ENCODE measurements around the gene ST6GALNAC4.
A peak's percentile ranks its signal among the peaks of the same experiment; 100 is the strongest.

The ST6GALNAC4 gene

DNA sequence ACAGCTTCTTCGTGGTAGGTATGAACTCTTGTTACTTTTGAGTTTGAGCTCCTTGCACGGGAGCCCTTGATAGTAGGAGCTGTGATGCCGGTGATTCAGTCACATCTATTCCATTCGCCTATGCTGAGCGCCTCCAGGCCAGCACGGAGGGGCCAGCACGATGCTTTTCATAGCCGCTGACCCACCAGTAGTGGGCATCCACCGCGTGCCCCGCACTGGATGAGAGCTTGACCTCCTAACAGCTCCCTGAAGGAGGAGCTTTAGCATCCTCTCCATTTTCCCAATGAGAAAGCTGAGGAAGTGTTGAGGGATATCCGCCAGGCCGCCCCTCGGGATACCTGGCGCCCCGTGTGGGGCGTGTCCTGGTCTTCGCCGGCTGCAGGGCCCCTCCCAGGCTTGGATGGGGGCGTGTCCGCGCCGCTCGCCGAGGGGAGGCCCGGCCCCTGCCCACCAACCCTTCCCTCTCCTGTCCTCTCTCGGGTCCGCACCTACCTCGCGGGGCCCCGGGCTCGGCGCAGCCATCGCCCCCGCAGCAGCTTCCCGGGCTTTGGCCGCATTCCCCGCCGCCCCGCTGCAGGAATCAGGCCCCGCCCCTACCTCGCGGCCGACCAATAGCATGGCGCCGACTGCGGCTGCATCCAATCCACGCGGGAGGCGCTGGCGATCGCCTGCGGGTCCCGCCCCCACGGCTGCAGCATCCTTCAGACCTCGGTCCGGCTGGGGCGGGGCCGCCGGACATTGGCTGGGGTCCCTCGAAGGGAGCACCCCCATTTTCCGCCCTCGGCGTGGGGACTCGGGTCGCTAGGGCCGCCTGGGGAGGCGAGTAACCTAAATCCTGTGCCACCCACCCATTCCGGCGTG is 13.6 kb upstream of the ST6GALNAC4 start, which contains the start of gene PIP5KL1:
Gene PIP5KL1, minus strand, starts transcription at position 547 of the 861 bp plus-strand sequence. Its CDS starts 25 bp downstream, at position 522.
- Histone ChIP-seq H2AFZ (ENCODE audit: low read depth, low read length) (peak within 1 kb of the TSS; percentile 27; the same call in 1 of the 2 replicates), H3K4me1 (ENCODE audit: low read length) (peaks cover 21% of the 10 kb centered on the region), H3K9ac (ENCODE audit: low read length) (peak within 1 kb of the TSS; percentile 34; the same call in 1 of the 2 replicates), H3K4me2 (ENCODE audit: low read length) (peak within 1 kb of the TSS; percentile 96), H4K20me1 (ENCODE audit: insufficient read depth, low read length) (0 out of 2 replicates have a peak, but pooled peaks cover 4% of the 10 kb centered on the region), H3K27me3 (ENCODE audit: low read depth, low read length) (peaks cover 40% of the 10 kb centered on the region), H3K9me3 (ENCODE audit: insufficient read depth, low read length) (no peaks in the 10 kb centered on the region), H3K79me2 (ENCODE audit: low read length) (peaks cover under 1% of the 10 kb centered on the region; the same call in 1 of the 2 replicates), H3K4me3 (ENCODE audit: low read length) (peak within 1 kb of the TSS; percentile 77), H3K36me3 (replicated peaks; ENCODE audit: low read depth, low read length) (no peaks in the 10 kb centered on the region), H3K27ac (ENCODE audit: low read length) (no peak within 1 kb of the TSS)
- no peak for TF ChIP-seq EZH2phosphoT487 (IDR thresholded peaks at IDR 0.05; ENCODE audit: low read depth)
- TF ChIP-seq, protein P1, sequence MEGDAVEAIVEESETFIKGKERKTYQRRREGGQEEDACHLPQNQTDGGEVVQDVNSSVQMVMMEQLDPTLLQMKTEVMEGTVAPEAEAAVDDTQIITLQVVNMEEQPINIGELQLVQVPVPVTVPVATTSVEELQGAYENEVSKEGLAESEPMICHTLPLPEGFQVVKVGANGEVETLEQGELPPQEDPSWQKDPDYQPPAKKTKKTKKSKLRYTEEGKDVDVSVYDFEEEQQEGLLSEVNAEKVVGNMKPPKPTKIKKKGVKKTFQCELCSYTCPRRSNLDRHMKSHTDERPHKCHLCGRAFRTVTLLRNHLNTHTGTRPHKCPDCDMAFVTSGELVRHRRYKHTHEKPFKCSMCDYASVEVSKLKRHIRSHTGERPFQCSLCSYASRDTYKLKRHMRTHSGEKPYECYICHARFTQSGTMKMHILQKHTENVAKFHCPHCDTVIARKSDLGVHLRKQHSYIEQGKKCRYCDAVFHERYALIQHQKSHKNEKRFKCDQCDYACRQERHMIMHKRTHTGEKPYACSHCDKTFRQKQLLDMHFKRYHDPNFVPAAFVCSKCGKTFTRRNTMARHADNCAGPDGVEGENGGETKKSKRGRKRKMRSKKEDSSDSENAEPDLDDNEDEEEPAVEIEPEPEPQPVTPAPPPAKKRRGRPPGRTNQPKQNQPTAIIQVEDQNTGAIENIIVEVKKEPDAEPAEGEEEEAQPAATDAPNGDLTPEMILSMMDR (IDR thresholded peaks at IDR 0.05; ENCODE audit: low read depth, low read length), result no peak

DNA sequence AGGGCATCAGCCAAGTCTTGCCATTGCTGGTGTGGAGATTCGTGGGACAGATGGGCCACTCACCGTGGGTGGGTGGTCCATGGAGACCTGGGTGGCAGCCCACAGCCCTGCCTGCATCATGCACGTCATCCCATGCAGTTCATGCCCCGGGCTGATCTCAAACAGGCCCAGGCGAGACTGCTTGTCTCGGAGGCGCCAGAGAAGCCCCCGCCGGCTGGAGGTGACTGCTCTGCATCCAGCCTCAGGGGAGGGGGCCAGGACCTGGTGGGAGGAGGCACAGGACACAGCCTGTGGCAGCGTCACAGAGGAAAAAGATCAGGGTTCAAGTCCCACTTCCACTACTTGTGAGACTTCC is 12.8 kb upstream of the ST6GALNAC4 start:
- no peak overlapping the region for H3K9ac ChIP-seq (ENCODE audit: low read length)
- H2AFZ ChIP-seq (ENCODE audit: low read depth, low read length), result no peak overlapping the region
- no peak overlapping the region for H3K4me2 ChIP-seq (ENCODE audit: low read length)
- H3K4me1 ChIP-seq (ENCODE audit: low read length), result peaks cover 21% of the 10 kb centered on the region
- H3K27me3 ChIP-seq (ENCODE audit: low read depth, low read length), result peaks cover 40% of the 10 kb centered on the region
- H3K4me3 ChIP-seq (ENCODE audit: low read length), result no peak overlapping the region
- 0 out of 2 replicates have a peak, but pooled peaks cover 4% of the 10 kb centered on the region for H4K20me1 ChIP-seq (ENCODE audit: insufficient read depth, low read length)
- no peaks in the 10 kb centered on the region for H3K36me3 ChIP-seq (replicated peaks; ENCODE audit: low read depth, low read length)
- H3K79me2 ChIP-seq (ENCODE audit: low read length), result no peaks in the 10 kb centered on the region
- no peaks in the 10 kb centered on the region for H3K9me3 ChIP-seq (ENCODE audit: insufficient read depth, low read length)
- TF ChIP-seq, protein P1 (IDR thresholded peaks at IDR 0.05; ENCODE audit: low read depth, low read length), result no peak
- no peak for TF ChIP-seq EZH2phosphoT487 (IDR thresholded peaks at IDR 0.05; ENCODE audit: low read depth)
- no peak overlapping the region for H3K27ac ChIP-seq (ENCODE audit: low read length)

- H3K79me2 ChIP-seq (ENCODE audit: low read length), result no peaks in the 10 kb centered on the region
- H2AFZ ChIP-seq (ENCODE audit: low read depth, low read length), result no peak overlapping the region
- H3K9ac ChIP-seq (ENCODE audit: low read length), result no peak overlapping the region
- H3K27ac ChIP-seq (ENCODE audit: low read length), result no peak overlapping the region
- 0 out of 2 replicates have a peak, but pooled peaks cover 4% of the 10 kb centered on the region for H4K20me1 ChIP-seq (ENCODE audit: insufficient read depth, low read length)
- no peaks in the 10 kb centered on the region for H3K36me3 ChIP-seq (replicated peaks; ENCODE audit: low read depth, low read length)
- H3K4me1 ChIP-seq (ENCODE audit: low read length), result peaks cover 21% of the 10 kb centered on the region
- H3K4me2 ChIP-seq (ENCODE audit: low read length), result no peak overlapping the region
- no peak overlapping the region for H3K4me3 ChIP-seq (ENCODE audit: low read length)
- no peak for TF ChIP-seq EZH2phosphoT487 (IDR thresholded peaks at IDR 0.05; ENCODE audit: low read depth)
- TF ChIP-seq, protein P1 (IDR thresholded peaks at IDR 0.05; ENCODE audit: low read depth, low read length), result no peak
- no peaks in the 10 kb centered on the region for H3K9me3 ChIP-seq (ENCODE audit: insufficient read depth, low read length)
- peaks cover 40% of the 10 kb centered on the region for H3K27me3 ChIP-seq (ENCODE audit: low read depth, low read length)
Observed at GRCh38 chr9:127928676-127929624, 12.1 kb upstream of the ST6GALNAC4 start.
